ENCODE data around the gene ZNF506. TPM values are rescaled to one million over a fixed set of nuclear protein-coding genes. Genes with fewer than 3 reads are reported as not detected.
A peak's percentile ranks its signal among the peaks of the same experiment; 100 is the strongest.
"Not testable (repeated sequence)": the region's sequence is repeated elsewhere in the genome, so short reads cannot be mapped to it uniquely, and the experiment has no call there.

Gene ZNF506
- total RNA-seq: 71.5 TPM

DNA sequence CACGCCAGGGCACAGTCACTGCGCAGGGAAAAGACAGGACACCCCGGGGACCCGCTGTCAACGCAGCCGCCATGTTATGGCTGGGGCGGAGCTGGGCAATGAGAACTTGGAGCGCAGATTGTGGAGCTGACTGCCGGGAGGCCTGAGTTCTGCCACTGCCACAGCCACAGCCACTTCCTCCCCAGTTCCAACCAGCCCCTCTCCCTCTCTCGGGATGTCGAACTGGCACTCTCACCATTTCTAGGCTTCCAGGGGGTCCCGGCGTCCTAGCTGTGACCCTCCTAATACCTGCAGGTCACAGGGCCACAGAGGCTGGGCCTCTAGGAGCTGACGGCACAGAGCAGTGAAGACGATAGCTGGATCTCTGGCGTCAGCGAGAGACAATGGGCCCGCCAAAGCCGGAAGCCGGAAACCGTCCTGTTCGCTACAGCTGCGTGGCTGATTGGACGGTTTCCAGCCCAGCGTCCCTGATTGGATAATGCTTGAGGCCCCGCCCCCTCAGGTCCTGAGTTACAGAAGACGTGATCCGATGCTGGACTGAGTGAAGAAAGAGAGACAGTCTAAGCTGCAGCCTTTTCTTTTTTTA, at the start of gene ZNF506:
TSS of gene ZNF506 (minus strand) at position 385 of the 586 bp plus-strand sequence. CDS start at position 238, 147 bp downstream.
- Histone ChIP-seq H3K9me3 (ENCODE audit: low read depth, low read length) (no peaks in the 10 kb centered on the region), H3K27me3 (ENCODE audit: insufficient read depth, low read length) (no peaks in the 10 kb centered on the region)

DNA sequence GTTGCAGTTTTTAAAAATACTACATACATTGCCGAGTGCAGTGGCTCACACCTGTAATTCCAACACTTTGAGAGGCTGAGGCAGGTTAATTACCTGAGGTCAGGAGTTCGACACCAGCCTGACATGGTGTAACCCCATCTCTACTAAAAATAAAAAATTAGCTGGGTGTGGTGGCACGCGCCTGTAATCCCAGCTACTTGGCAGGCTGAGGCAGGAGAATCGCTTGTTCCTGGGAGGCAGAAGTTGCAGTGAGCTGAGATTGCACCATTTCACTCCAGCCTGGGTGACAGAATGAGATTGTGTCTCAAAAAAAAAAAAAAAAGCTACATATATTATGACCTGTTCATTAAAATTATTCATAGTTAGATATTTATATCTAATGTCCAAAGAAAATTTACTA, 48.5 kb upstream of the ZNF506 start:
- H3K4me3 ChIP-seq (ENCODE audit: low read length); H3K27me3 ChIP-seq (ENCODE audit: insufficient read depth, low read length); H3K9me3 ChIP-seq (ENCODE audit: low read depth, low read length): not testable (repeated sequence)
- H3K4me1 ChIP-seq (ENCODE audit: insufficient read depth, low read length): peaks cover 20% of the 10 kb centered on the region

More for the DNA sequence above, at the start of gene ZNF506:
- peak within 1 kb of the TSS; percentile 78 for H3K4me3 ChIP-seq (ENCODE audit: low read length)
- H3K4me1 ChIP-seq (ENCODE audit: insufficient read depth, low read length): peaks cover 39% of the 10 kb centered on the region

DNA sequence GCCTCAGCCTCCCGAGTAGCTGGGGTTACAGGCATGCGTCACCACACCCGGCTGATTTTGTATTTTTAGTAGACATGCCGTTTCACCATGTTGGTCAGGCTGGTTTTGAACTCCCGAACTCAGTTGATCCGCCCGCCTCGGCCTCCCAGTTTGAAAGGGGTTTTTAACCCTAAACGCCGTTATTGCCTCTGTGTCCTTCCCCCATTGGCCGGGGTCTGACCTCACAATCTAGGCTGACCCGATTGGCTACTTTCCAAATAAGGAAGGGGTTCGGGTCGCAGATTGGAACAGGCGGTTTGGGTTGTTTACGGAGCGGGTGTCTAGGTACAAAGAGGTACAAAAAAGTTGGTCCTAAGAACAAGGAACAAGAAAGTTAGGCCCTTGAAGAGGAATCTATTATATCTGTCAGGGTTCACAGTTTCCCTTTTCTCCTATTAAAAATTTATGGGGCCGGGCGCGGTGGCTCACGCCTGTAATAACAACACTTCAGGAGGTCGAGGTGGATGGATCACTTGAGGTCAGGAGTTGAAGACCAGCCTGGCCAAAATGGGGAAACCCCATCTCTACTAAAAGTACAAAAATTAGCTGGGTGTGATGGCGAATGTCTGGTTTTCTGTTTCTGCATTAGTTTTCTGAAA, 45.2 kb upstream of the ZNF506 start:
- peaks cover 20% of the 10 kb centered on the region for H3K4me1 ChIP-seq (ENCODE audit: insufficient read depth, low read length)
- H3K4me3 ChIP-seq (ENCODE audit: low read length): peak overlapping the region; percentile 81
- H3K9me3 ChIP-seq (ENCODE audit: low read depth, low read length): no peaks in the 10 kb centered on the region
- no peaks in the 10 kb centered on the region for H3K27me3 ChIP-seq (ENCODE audit: insufficient read depth, low read length)

DNA sequence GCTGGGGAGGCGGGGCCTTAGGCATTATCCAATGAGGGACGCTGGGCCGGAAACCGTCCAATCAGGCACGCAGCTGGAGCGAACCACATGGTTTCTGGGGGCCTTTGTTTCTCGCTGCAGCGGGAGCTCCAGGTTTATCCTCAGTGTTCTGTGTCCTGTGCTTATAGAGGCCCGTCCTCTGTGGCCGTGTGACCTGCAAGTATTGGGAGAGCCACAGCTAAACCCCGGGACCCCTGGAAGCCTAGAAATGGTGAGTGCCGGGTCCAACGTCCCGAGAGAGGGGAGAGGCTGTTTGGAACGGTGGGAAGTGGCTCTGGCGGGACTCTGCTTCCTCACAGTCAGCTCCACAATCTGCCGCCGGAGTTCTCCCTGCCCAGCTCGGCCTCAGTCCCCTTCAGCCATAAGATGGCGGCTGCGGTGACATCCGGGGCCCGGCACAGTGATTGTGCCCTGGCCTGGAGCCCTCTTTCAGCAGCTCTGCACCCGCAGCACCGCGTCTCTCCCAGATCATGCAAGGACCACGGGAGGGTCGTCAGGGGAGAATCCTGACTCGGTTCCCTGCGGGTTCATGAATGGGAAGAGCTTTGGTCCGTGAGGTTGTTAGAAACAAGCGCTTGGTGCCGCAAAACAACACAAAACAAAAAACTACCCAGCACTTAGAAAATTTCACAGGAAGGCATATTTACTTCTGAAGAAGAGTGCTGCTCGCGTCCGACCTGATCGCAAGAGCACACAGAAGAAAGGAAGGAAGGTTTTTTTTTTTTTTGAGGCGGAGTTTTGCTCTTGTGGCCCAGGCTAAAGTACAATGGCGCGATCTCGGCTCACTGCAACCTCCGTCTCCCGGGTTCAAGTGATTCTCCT, 44.4 kb upstream of the ZNF506 start, which contains the start of gene ZNF253:
TSS of gene ZNF253 (plus strand) at position 133 of the 861 bp plus-strand sequence. CDS start at position 248, 115 bp downstream.
- H3K27me3 ChIP-seq (ENCODE audit: insufficient read depth, low read length): no peaks in the 10 kb centered on the region
- peaks cover 17% of the 10 kb centered on the region for H3K4me1 ChIP-seq (ENCODE audit: insufficient read depth, low read length)
- H3K4me3 ChIP-seq (ENCODE audit: low read length): peak within 1 kb of the TSS; percentile 81
- H3K9me3 ChIP-seq (ENCODE audit: low read depth, low read length): no peaks in the 10 kb centered on the region

DNA sequence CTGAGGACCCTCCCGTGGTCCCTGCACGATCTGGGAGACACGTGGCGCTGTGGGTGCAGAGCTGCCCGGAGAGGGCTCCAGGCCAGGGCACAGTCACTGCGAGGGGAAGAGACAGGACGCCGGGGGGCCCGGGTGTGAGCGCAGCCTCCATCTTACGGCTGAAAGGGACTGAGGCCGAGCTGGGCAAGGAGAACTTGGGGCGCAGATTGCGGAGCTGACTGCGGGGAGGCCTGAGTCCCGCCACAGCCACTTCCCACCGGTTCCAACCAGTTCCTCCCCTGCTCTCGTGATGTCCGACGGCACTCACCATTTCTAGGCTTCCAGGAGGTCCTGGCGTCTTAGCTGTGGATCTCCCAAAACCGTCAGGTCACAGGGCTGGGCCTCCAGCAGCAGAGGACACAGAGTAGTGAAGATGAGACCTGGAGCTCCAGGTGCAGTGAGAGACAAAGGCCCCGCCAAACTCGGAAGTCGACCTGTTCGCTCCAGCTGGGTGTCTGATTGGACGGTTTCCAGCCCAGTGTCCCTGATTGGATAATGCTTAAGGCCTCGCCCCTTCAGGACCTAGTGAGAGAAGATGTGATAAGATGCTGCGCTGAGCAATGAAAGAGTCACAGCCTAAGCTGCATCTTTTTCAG, 39.3 kb upstream of the ZNF506 start:
- peak overlapping the region; percentile 31 for H3K4me3 ChIP-seq (ENCODE audit: low read length)
- no peaks in the 10 kb centered on the region for H3K27me3 ChIP-seq (ENCODE audit: insufficient read depth, low read length)
- H3K9me3 ChIP-seq (ENCODE audit: low read depth, low read length): no peaks in the 10 kb centered on the region
- H3K4me1 ChIP-seq (ENCODE audit: insufficient read depth, low read length): peaks cover 8% of the 10 kb centered on the region

DNA sequence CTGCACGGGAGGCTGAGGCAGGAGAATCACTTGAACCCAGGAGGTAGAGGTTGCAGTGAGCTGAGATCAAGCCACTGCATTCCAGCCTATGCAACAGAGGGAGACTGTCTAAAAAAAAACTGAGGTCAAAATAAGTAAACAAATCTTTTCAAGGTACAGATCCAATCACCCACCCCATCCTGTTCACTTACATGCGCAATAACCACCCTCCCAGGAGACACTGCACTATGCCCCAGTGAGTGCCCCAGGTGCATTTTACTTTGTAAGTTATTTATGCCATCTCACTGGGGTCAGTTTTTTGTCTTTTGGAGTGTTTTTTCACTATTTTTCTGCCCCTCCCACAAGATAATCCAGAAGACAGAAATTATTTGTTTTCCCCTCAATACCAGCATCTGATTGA, 37.2 kb upstream of the ZNF506 start:
- H3K27me3 ChIP-seq (ENCODE audit: insufficient read depth, low read length): no peaks in the 10 kb centered on the region
- H3K4me1 ChIP-seq (ENCODE audit: insufficient read depth, low read length): peaks cover 8% of the 10 kb centered on the region
- H3K4me3 ChIP-seq (ENCODE audit: low read length): no peak overlapping the region
- H3K9me3 ChIP-seq (ENCODE audit: low read depth, low read length): no peaks in the 10 kb centered on the region

DNA sequence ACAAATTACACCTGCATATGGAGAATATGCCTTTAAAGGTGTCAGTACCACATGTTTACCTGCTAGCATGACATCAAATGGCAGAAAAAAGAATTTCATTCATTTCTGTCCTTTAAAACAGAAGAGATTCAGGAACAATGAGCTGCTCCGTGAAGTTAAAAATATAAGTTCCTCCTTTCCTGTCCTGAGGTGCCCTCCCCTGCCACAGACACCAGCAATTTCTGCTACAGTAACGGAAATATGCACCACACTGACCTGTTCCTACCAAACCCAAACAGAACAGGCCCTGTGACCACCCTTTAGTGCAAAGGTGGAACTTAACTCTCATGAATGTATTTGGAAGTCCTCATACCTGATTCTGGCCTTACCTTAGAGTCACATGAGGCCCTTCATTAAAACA, 30.2 kb upstream of the ZNF506 start:
- H3K9me3 ChIP-seq (ENCODE audit: low read depth, low read length); H3K27me3 ChIP-seq (ENCODE audit: insufficient read depth, low read length): not testable (repeated sequence)

DNA sequence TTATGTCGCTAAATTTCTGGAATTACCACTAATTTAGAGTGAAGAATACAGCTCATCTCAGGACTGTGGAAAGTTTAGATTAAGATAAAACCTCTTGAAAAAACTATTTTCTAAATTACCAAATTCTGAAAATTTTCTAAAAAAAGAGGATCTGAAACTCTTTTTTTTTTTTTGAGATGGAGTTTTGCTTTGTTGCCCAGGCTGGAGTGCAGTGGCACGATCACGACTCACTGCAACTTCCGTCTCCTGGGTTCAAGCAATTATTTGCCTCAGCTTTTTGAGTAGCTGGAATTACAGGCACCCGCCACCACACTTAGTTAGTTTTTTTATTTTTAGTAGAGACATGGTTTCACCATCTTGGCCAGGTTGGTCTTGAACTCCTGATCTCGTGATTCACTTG, 27.5 kb upstream of the ZNF506 start:
- no peaks in the 10 kb centered on the region for H3K9me3 ChIP-seq (ENCODE audit: low read depth, low read length)
- no peak overlapping the region for H3K4me3 ChIP-seq (ENCODE audit: low read length)
- no peaks in the 10 kb centered on the region for H3K4me1 ChIP-seq (ENCODE audit: insufficient read depth, low read length)
- H3K27me3 ChIP-seq (ENCODE audit: insufficient read depth, low read length): no peaks in the 10 kb centered on the region

More for the DNA sequence above, 30.2 kb upstream of the ZNF506 start:
- not testable (repeated sequence) for H3K4me1 ChIP-seq (ENCODE audit: insufficient read depth, low read length); H3K4me3 ChIP-seq (ENCODE audit: low read length)

DNA sequence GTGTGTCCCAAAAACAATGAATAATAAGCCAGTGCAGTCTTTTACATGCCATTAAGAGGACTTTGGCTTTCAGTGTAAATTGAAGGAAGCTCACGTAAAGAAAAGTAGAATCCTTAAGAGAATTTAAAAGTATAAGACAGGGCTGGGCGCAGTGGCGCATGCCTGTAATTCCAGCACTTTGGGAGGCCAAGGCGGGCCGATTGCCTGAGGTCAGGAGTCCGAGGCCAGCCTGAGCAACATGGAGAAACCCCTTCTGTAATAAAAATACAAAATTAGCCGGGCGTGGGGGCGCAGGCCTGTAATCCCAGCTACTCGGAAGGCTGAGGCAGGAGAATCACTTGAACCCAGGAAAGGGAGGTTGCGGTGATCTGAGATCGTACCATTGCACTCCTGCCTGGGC, 26.2 kb upstream of the ZNF506 start:
- Histone ChIP-seq H3K27me3 (ENCODE audit: insufficient read depth, low read length) (no peaks in the 10 kb centered on the region), H3K9me3 (ENCODE audit: low read depth, low read length) (no peaks in the 10 kb centered on the region), H3K4me3 (ENCODE audit: low read length) (no peak overlapping the region), H3K4me1 (ENCODE audit: insufficient read depth, low read length) (no peaks in the 10 kb centered on the region)

DNA sequence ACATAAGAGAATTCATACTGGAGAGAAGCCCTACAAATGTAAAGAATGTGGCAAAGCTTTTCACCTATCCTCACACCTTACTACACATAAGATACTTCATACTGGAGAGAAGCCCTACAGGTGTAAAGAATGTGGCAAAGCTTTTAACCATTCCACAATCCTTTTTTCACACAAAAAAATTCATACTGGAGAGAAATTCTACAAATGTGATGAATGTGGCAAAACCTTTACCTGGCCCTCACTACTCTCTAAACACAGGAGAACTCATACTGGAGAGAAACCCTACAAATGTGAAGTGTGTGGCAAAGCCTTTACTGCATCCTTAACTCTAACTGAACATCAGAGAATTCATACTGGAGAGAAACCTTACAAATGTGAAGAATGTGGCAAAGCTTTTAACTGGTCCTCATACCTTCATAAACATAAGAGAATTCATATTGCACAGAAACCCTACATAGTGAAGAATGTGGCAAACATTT, 14.0 kb upstream of the ZNF506 start:
- H3K9me3 ChIP-seq (ENCODE audit: low read depth, low read length): peaks cover 70% of the 10 kb centered on the region
- no peaks in the 10 kb centered on the region for H3K4me1 ChIP-seq (ENCODE audit: insufficient read depth, low read length)
- H3K27me3 ChIP-seq (ENCODE audit: insufficient read depth, low read length): no peaks in the 10 kb centered on the region
- H3K4me3 ChIP-seq (ENCODE audit: low read length): no peak overlapping the region

DNA sequence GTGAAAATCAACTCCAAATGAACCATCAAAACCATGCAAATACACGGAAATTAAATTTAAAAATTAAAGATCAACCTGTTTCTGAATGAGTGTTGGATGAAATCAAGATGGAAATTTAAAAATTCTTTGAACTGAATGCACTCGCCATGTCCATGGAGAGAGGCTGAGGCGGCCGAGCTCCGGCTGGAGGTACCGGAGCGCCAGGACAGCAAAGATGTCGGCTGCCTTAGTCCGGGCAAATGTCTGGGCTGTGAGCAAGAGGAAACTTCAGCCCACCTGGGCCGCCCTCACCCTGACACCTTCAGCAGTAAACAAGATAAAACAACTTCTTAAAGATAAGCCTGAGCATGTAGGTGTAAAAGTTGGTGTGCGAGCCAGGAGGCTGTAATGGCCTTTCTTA, 5.3 kb upstream of the ZNF506 start:
- no peaks in the 10 kb centered on the region for H3K27me3 ChIP-seq (ENCODE audit: insufficient read depth, low read length)

DNA sequence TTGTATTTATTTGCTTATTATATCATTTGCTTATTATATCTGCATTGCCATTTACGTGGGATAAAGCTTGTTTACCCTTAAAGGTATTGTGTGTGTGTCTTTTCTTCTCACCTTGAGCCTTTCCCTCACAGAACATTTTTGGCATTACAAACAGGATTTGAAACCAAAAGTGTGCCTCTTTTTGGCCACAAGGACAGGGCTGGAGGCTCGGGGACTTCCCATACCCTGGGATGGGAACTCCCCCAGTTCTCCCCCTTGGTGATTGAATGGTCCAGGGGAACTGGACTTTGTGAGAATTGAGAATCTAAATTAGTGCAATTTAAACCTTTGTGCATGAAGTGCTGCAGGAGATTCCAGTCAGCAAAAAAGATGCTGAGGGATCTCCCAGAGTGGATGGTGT, 2.4 kb upstream of the ZNF506 start:
- no peak overlapping the region for H3K4me3 ChIP-seq (ENCODE audit: low read length)
- H3K27me3 ChIP-seq (ENCODE audit: insufficient read depth, low read length): no peaks in the 10 kb centered on the region
- peaks cover 22% of the 10 kb centered on the region for H3K4me1 ChIP-seq (ENCODE audit: insufficient read depth, low read length)
- H3K9me3 ChIP-seq (ENCODE audit: low read depth, low read length): peaks cover 13% of the 10 kb centered on the region

More for the DNA sequence above, 5.3 kb upstream of the ZNF506 start:
- no peak overlapping the region for H3K4me3 ChIP-seq (ENCODE audit: low read length)
- H3K9me3 ChIP-seq (ENCODE audit: low read depth, low read length): peaks cover 34% of the 10 kb centered on the region
- H3K4me1 ChIP-seq (ENCODE audit: insufficient read depth, low read length): peaks cover 4% of the 10 kb centered on the region

DNA sequence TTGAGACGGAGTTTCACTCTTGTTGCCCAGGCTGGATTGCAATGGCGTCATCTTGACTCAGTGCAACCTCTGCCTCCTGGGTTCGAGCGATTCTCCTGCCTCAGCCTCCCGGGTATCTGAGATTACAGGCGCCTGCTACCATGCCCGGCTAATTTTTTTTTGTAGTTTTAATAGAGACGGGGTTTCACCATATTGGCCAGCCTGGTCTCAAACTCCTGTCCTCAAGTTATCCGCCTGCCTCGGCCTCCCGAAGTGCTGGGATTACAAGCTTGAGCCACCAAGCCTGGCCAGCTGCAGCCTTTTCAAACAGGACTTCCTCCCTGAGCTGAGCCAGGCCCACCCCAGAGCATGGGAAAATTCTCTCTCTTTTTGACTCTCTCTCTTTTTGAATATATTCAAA, 426 bp upstream of the ZNF506 start:
- Histone ChIP-seq H3K4me3 (ENCODE audit: low read length) (peak overlapping the region; percentile 78), H3K4me1 (ENCODE audit: insufficient read depth, low read length) (peaks cover 34% of the 10 kb centered on the region)
- H3K9me3 ChIP-seq (ENCODE audit: low read depth, low read length); H3K27me3 ChIP-seq (ENCODE audit: insufficient read depth, low read length): not testable (repeated sequence)

DNA sequence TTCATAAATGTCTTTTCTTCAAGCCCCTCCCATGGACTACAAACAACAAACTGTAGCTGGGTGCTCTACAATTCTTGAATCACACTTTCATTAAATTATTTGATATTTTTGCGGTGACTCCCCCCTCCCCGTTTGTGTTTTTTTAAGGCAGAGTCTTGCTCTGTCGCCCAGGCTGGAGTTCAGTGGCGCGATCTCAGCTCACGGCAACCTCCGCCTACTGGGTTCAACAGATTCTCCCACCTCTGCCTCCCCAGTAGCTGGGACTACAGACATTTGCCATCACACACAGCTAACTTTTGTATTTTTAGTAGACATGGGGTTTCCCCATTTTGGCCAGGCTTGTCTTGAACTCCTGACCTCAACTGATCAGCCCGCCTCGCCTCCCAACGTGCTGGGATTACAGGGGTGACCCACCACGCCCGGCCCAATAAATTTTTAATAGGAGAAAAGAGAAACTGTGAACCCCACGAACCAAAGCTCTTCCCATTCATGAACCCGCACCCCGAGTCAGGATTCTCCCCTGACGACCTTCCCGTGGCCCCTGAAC, 703 bp downstream of the ZNF506 start:
- H3K4me1 ChIP-seq (ENCODE audit: insufficient read depth, low read length): peaks cover 39% of the 10 kb centered on the region
- peak overlapping the region; percentile 78 for H3K4me3 ChIP-seq (ENCODE audit: low read length)
- H3K27me3 ChIP-seq (ENCODE audit: insufficient read depth, low read length): no peaks in the 10 kb centered on the region
- H3K9me3 ChIP-seq (ENCODE audit: low read depth, low read length): no peaks in the 10 kb centered on the region
